Glomerular endothelial cell (primary cell): ENCODE data around the gene WDR90. TPM values are rescaled to one million over a fixed set of nuclear protein-coding genes. Genes with fewer than 3 reads are reported as not detected.

ENCODE experiments used
- DNase-seq: peaks from one replicate; pipeline ENCODE4 v3.0.0-alpha.2; 2011; ENCODE audit warnings: low read depth, low spot score; ENCODE audit errors: extremely low read depth
- total RNA-seq: library from RNA; depleted of rRNA; stranded (reverse); fragments of >200 nt; gene quantifications from 2 replicates; pipeline ENCODE4 v1.2.3, GENCODE V29; 2015

Gene WDR90
- total RNA-seq, 1 donor from 2014 or later = 21.2 TPM

DNA sequence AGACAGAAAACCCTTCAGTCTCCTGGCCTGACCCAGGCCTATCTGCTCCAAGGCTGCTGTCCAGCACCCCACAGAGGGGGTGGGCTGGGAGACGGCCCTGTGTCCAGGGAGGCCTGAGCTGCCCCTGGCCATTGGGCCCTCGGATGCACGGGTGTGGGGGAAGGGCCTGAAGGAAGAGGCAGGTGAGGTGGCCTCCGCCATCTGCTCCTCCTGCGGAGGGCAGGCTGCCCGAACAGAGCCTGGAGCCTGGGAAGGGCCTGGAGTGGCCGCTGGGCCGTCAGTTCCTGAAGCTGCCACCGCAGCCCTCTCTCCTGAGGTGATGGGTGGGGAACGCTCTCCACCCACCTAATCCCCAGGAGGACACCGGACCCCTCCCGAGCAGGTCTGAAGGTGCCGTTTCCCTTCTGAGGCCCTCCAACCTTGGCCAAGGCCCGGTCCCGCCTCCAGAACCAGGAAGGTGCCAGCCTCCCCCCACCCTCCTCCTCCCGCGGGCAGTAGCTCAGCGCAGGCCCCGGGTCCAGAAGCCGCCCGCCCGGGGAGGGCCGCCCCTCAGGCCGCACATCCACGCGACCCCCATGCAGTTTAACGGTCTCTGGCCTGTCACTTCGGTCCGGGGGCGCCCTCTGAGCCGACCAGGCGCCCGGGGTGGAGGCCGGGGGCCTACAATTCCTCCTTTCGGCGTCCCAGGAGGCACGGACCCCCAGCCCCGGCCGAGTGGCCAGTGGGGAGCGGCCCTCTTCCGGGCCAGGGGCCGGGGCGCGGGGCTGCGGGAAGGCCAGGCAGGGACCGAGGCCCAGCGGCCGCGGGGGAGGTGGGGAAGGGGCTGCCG lies 55.6 kb downstream of the WDR90 start:
- no peak for DNase-seq

DNA sequence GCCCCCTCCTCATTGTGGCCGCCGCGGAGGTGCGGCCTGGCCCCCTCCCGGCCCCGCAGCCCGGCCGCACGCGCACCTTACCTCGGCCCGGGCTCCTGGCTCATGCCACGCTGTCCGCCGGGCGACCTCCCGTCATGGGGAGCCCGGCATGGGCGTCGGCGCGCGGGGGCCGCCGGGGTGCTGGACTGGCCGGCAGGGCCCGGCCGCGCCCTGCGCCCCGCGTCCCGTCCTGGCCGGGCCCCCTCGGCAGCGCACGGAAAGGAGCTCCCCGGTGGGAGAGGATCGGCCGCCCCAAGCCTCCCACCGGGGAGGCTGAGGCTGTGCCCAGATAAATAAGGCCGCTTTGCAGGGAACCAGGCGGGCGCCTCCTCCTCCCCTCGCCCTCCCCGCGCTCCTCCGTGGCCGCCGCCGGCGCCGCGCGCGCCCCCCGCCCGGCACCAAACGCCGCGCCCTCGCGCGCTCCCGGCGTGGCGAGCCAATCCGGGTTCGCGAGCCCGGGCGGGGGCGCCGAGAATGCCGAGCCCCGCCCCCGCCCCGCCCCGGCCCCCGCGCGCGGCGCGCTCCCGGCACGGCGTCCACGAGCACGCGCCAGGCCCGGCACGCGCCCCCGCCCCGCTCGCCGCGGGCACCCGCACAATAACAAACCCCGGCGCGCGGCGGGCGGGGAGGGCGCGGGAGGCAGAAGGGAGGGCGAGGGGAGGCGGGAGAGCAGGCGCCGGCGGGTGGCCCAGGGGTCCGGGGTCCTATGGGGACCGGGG lies 56.4 kb downstream of the WDR90 start, which contains the start of gene FBXL16:
Gene FBXL16 (minus strand): TSS at position 371 of the 758 bp plus-strand sequence. CDS start 8,396 bp downstream, outside the sequence.
- no peak for DNase-seq

DNA sequence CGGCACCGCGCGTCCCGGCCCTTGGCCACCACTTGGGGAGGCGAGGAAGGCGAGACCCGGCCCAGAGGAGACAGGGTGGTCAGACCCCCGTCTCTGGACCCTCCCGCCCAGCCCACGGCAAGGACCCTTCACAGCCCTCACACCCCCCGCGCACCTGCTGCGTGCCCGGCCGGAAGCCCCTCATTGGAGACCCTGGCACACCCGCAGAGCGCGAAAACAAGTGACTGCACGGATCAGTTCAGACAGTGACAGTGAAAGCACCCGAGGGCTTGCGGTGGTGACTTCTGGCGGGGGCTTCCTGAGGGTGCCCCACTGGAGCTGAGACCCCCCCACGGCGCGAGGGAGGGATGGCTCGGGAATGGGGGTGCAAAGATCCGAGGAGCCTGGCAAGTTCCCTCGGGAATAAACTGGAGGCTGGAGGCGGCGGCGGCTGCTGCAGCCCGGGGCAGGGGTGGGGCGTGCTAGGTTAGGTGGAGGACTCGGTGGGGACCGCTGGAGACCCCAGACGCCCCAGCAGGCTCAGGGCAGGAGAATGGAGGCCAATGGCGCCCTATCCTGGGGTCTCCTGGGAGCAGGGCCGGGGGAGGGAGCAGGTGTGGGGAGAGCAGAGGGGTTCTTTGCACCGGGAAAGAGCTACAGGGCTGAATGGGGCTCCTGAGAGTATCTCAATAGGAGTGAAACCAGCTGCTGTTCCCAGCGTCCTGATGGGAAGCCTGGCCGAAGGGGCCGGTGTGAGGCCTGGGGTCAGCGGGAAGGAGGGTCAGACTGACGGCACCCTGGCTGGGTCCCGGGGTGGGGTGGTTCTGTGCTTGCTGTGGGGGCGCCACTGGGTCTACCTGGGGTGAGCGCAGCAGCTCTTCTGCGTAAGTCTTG lies 57.3 kb downstream of the WDR90 start:
- DNase-seq = no peak

DNA sequence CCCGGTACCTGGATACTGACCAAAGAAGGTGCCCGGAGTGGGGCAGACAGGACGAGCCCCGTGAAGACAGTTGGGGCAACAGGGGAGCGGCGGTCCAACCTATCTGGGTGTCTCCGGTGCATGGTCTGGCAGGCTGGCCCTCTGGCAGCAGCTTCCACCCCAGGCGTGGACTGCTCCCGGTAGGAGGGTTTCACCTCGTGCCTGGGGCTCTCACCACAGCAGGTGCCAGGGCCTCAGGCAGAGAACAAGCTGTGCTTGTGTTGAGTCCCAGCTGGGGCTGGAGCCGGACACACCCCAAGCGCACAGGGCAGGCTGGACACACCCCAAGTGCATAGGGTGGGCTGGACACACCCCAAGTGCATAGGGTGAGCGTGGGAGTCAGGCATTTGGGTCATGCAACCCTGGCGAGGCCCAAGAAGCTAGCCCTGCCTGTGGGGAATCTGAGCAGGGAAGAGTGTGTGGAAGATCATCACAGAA lies 57.9 kb downstream of the WDR90 start:
- DNase-seq = no peak

DNA sequence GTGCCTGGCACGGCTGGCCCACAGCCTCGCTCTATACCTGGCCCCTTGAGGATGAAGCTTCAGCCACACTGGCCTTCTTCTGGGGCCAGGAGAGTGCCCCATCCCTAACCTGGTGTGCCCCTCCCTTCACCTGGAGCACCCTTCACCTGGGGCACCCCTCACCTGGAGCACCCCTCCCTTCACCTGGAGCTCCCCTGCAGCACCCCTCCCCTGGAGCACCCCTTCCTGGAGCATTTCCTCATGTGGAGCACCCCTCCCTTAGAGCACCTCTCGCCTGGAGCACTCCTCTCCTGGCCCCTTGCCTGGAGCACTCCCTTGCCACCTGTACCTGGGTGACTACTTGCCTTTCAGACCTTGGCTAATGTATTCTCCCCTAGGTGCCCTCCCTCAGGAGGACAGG lies 58.9 kb downstream of the WDR90 start:
- DNase-seq = no peak

DNA sequence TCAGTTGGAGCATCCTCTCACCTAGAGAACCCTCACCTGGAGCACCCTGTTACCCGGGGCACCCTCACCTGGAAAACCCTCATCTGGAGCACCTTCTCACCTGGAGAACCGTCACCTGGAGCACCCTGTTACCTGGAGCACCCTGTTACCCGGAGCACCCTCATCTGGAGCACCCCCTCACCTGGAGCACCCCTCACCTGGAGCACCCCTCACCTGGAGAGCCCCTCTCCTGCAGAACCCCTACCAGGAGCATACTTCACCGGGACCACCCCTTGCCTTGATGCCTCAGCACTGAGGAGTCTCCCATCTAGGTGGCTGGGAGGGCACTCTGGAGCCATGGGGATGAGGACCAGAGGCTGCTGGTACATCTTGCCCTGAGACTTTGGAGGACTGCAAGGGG lies 59.8 kb downstream of the WDR90 start:
- DNase-seq = no peak

DNA sequence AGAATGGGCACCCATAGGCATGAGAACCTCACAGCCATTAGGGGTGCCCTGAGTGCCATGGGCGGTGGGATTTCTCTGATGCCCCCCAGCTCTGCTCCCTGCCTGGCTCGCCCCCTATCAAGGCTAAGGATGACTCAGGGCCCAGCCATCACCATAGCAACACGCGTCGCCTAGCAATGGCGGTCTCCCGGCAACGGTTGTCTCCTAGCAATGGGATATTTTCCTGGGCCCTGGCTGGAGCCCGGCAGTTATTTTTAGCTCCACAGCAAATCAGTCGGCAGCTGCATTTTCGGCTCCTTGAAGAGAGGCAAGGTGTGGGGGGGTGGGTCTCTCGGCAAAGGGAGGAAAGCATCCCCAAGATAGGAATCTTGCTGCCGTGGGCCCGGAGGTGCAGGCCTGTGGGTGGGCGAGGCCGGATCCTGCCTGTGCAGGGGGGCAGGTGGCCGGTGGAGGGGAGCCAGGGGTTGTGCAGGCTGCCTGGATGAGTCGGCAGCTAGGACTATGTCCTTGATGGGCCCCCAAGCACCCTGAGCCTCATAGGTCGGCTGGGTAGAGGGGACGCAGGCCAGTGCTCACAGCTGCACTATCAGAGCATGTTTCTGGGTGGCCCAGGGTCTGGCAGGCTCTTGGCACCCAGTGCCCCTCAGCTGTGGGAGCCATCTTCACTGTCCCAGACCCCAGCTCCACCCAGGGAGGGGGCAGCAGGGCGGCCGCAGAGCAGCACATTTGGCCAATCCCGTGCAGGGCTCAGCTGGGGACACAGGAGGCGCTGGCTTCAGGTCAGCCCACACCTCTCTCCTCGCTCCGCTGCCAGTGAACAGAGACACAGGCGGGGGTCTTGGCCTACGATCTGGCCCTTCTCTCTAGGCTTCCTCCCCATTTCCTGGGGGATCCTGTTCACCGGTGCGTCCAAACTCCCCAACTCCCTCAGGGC lies 60.7 kb downstream of the WDR90 start:
- DNase-seq = no peak

DNA sequence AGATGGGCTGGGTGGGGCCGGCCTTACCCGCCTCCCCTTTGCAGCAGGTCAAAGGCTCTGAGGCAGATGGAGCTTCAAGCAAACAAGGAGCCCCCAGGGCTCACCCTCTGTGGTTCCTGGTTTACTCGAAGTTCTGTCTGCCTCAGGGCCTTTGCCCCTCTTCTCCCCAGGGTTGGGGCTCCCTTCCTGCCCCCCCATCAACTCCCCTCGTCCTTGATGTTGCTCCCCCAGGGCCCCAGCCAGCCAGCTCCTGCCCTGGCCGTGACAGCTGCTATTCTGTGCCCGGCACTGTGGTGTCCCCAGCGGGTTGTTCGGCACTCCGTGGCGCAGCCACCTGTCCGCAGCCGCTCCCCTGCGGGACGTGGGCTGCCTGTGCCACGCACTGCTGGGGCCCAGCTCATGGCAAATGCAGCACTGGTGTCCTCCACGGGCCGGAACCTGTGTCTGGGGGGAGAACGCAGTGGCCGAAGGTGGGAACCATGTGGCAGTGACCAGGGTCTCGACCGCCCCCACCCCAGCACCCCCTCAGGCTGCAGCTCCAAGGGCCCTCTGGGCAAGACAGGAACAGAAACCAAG lies 61.4 kb downstream of the WDR90 start:
- no peak for DNase-seq

DNA sequence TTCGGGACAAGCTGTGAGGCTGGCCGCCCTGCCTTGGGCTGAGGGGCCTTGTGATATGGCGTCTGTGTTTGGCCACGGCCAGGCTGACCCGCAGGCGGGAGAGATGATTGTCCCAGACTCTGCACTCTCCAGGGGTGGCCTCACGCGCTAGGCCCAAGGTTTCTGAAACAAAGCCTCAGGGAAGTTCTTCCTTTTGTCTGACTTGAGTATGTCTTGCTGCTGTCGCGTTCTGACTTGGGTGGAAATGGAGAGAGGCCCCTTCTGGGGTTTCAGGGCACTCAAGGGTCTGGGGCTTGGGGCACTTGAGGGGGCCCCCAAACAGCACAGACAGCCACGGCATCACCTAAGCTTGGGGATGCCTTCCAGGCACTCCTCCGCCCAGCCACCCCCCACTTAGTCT lies 61.9 kb downstream of the WDR90 start:
- no peak for DNase-seq

DNA sequence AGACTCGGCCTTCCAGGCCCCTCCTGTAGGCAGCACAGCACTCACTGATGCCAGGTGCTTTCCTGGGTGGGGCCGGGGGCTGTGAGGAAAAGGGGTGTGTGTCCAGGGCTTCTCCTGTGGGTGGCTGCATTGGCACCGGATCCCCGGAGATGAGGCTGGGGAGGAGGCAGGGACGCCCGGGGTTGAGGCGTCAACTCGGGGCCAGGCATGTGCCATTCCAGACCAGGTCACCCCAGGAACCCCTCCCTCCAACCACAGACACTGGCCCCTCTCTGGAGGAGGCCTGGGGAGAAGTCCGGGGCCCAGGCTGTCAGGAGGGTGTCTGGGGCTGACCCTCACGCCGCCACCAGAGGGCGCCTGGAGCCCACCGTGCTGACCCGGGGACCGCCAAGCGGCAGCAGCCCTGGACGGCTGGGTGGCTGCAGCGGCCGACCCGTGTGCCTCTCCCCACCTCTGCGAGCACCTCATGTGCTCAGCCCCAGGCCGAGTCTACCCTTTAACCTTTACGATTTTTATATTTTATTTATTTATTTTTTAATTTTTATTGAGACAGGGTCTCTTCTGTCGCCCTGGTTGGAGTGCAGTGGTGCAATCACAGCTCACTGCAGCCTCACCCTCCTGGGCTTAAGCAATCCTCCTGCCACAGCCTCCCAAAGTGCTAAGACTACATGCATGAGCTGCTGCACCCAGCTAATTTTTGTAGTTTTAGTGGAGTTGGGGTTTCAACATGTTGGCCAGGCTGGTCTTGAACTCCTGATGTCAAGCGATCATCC lies 62.6 kb downstream of the WDR90 start:
- DNase-seq = no peak

DNA sequence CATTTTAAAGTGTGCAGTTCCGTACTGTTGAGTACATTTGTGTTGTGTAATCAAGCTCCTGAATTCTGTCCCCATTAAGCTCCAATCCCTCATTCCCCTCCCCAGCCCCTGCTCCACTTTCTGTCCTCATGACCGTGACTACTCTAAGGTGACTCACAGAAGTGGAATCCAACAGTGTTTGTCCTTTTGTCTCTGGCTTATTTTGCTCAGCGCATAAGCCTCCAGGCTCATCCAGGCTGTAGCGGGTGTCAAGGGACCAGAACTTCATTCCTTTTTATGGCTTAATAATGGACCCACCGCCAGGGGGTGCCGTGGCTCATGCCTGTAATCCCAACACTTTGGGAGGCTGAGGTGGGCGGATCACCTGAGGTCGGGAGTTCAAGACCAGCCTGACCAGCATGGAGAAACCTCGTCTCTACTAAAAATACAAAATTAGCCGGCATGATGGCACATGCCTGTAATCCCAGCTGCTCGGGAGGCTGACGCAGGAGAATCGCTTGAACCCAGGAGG lies 63.6 kb downstream of the WDR90 start:
- DNase-seq = peak; percentile 48

DNA sequence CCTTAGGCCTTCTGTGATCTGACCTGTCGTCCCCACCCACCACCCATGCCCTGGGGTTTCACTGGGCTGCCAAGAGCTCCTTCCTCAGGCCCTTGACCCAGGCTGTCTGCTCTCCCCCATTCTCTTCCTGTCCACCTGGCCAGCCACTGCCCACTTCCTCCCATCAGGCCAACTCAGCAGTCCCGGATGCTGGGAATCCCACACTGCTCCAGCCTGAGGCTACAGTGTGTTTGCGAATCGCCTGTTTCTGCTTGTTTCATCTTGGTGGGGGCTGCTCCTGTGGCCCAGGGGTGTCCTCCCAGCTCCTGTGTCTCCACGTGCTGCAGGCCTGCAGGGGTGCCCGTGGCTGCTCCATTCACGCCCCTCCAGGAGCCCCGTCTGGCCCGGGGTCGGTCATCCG lies 64.9 kb downstream of the WDR90 start:
- no peak for DNase-seq

DNA sequence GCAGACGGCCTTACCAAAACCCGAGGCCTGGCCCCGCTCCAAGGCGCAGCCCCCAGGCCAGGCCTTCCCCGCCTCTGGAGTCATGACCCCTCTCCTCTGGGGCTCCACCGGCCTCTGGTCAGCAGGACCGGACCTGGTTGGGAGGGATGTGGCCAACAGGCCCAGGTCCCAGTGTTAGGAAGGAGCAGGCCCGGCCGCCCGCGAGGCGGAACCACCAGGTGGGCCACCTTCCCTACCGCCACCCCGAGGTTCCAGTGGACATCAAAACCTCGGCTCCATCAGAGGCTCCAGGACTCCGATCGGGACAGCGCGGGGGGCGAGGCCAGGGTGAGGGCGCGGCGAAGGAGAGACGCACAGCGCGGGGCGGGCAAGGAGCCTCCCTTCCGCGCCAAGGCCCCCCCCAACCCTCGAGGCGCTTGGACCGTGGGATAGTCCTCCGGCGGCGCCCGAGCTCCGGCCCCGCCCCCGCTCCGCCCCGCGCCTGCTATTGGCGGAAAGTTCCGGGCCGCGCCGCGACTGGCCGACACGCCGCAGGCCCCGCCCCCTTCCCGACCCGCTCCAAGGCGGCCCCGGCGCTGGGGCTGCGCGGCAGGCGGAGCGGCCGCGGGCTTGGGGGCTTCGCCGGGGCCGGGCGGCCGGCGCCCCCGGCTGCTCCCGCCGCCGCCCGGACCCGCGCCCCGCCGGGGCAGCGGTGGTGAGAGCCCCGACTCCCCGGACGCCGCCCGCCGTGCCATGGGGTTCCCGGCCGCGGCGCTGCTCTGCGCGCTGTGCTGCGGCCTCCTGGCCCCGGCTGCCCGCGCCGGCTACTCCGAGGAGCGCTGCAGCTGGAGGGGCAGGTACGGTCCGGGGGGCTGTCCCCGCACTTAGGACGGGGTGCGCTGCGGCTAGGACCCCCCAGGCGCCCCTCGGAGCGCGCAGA lies 65.7 kb downstream of the WDR90 start, which contains the start of gene METRN:
Gene METRN (plus strand): TSS at position 561 of the 919 bp plus-strand sequence. CDS start 172 bp downstream, at position 733.
- DNase-seq = no peak

DNA sequence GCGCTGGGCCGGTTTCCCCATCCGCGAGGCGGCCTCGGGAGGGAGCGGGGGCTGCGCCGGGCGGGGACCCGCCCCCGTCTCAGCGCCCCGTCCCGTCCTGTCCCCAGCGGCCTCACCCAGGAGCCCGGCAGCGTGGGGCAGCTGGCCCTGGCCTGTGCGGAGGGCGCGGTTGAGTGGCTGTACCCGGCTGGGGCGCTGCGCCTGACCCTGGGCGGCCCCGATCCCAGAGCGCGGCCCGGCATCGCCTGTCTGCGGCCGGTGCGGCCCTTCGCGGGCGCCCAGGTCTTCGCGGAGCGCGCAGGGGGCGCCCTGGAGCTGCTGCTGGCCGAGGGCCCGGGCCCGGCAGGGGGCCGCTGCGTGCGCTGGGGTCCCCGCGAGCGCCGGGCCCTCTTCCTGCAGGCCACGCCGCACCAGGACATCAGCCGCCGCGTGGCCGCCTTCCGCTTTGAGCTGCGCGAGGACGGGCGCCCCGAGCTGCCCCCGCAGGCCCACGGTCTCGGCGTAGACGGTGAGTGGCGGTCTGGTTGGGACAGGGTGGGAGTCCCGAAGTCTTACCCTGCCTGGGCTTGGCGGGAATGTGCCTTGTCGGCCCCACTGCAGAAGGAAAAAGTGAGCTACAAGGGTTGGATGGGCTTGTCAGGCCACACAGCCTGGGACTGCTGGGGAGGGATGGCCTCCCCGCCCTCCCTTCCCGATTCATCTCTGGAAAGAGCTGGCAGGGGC lies 66.5 kb downstream of the WDR90 start:
- DNase-seq = no peak

DNA sequence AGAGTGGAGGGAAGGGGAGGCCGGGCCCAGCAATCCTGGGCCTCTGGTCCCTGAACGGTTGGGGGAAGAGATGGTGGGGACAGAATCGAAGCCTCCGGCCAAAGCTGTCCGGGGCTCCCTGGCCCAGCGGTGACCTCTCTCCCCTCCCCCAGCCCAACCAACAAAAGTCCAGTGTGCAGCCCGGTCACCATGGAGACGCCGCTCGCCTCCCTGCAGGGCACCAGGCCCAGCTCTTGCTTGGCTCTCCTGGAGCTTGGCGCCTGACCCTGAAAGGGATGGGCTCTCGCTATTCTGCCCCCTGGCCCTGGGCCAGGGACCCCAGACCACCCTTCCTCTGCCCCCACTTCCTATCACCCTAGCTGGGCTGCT lies 67.0 kb downstream of the WDR90 start:
- DNase-seq = no peak

DNA sequence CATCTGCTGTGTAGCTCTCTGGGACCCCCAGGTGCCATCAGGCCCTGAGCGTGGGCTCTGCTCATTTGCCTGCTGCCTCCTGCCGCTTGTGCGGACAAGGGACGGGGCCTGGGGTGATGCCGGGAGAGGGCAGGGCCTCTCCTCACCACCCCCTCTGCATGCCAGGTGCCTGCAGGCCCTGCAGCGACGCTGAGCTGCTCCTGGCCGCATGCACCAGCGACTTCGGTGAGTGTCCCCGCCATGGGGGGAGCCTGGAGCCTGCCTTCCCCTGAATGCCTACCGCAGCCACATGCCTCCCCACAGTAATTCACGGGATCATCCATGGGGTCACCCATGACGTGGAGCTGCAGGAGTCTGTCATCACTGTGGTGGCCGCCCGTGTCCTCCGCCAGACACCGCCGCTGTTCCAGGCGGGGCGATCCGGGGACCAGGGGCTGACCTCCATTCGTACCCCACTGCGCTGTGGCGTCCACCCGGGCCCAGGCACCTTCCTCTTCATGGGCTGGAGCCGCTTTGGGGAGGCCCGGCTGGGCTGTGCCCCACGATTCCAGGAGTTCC lies 67.7 kb downstream of the WDR90 start:
- no peak for DNase-seq
